Pancreas (tissue), 10 donors: Measurements from ENCODE around the gene COLQ. TPM values are rescaled to one million over a fixed set of nuclear protein-coding genes. Genes with fewer than 3 reads are reported as not detected.
A peak's percentile ranks its signal among the peaks of the same experiment; 100 is the strongest.

Experiments used
- ATAC-seq, 4 donors: fragments of 200-7000 bp; cut with Tn5 transposase; one replicate each; pipeline versions ENCODE4 v1.8.0 to v1.9.1; 2020; ENCODE audit warnings: mild to moderate bottlenecking in 4 of 4, moderate library complexity in 4 of 4
- DNase-seq, 6 donors: peaks; one replicate each; pipeline ENCODE4 v3.0.0-alpha.2; 2020
- FAIRE-seq: peaks from 2 replicates; lab custom pipeline; 2012; peaks lifted over from hg19 to GRCh38; lab: Jason Lieb, UNC
- H3K27ac ChIP-seq, 4 donors: fragments of 200-600 bp; sonication (generic); 1 replicate in 3 of 4; 2 replicates in 1 of 4; pipeline versions ENCODE4 v1.5.0 to v1.8.0; 2020
- H3K27me3 ChIP-seq, 4 donors: fragments of 200-600 bp; one replicate each; pipeline ENCODE4 v1.8.0; 2021
- H3K36me3 ChIP-seq, 3 donors: fragments of 200-600 bp; sonication (generic) in 1 of 3; one replicate each; pipeline versions ENCODE4 v1.5.0 to v1.8.0; 2020 to 2021
- H3K4me1 ChIP-seq, 3 donors: fragments of 200-600 bp; one replicate each; pipeline ENCODE4 v1.8.0; 2021
- H3K4me3 ChIP-seq, 4 donors: fragments of 200-600 bp; sonication (generic) in 2 of 4; one replicate each; pipeline versions ENCODE4 v1.5.0 to v1.8.0; 2020 to 2021
- H3K9me3 ChIP-seq, 4 donors: fragments of 200-600 bp; one replicate each; pipeline ENCODE4 v1.8.0; 2021
- CTCF ChIP-seq, 4 donors: fragments of 200-600 bp; sonication (generic) in 3 of 4; IDR thresholded peaks; one replicate each; pipeline versions ENCODE4 v1.5.0 to v1.8.0; 2021; ENCODE audit warnings: antibody characterized with exemption in 4 of 4
- WGBS, 2 donors: extraction: QIAGEN DNeasy Blood & Tissue Kit; methylation state at CpG; one replicate each; pipeline ENCODE4 v1.1.7; 2013; 5-methylcytosine and 5-hydroxymethylcytosine counted together
- intact Hi-C, 3 donors: fragments of 100-400 bp; cut with DNase I; formaldehyde crosslinking; loops; one replicate each; pipeline versions ENCODE4 v1.11.1 to v1.14.2; 2022
- polyA plus RNA-seq, 2 donors: library from polyadenylated mRNA; stranded (reverse); fragments of 200-250 nt; gene quantifications; one replicate each; pipeline ENCODE4 v1.2.3, GENCODE V29; 2013
- total RNA-seq, 6 donors: library from RNA; stranded (reverse); fragmentation: NEBNext Ultra II Directional in 4 of 6; extraction: Animal tissue kit (Norgen Biotek cat#: 25700) in 4 of 6; gene quantifications; one replicate each; pipeline versions ENCODE4 v1.2.1 to v1.2.4, GENCODE V29; 2021 to 2023
- donor health status: healthy with polysubstance abuse.
- donor health status: DM: no; HTN: no; CAD: no; lungs with moderate emphysema.
- donor health status: DM: no; HTN: no; CAD: no.
- donor health status: control.
- donor health status: control.
- donor health status: Bipolar disorder and iron deficiency.
- donor health status: DM: yes; HTN: yes; CAD: no.
- donor health status: DM: no; HTN: no; CAD: no.
- donor health status: DM: no; HTN: no; CAD: no.
- donor health status: DM: yes; HTN: yes; CAD: no.

Gene COLQ
- total and polyA plus RNA-seq, 8 donors: 0.28 to 3.1 (median 0.83) TPM

- H3K27ac ChIP-seq: no peak overlapping the region
- no peak overlapping the region for H3K4me3 ChIP-seq
- H3K9me3 ChIP-seq: no peaks in the 10 kb centered on the region
- no peak for TF ChIP-seq CTCF (IDR thresholded peaks at IDR 0.05)
- intact Hi-C loops: loop anchor here in 2 of 3 donors (10.0 kb wide), 2 partner anchors 110 to 120 kb away; no protein-coding TSS in a partner anchor
- H3K27me3 ChIP-seq: no peaks in the 10 kb centered on the region
- ATAC-seq (no peak), FAIRE-seq (no peak), DNase-seq (no peak)
- WGBS, 2 donors: 95 to 96% methylated on average over 4 of the region's 4 CpGs
- H3K4me1 ChIP-seq: no peaks in the 10 kb centered on the region
- peaks cover 6 to 50% (median 35%) of the 10 kb centered on the region in 3 donors for H3K36me3 ChIP-seq
Measured at GRCh38 chr3:15434756-15435155, 86.8 kb downstream of the COLQ start.

DNA sequence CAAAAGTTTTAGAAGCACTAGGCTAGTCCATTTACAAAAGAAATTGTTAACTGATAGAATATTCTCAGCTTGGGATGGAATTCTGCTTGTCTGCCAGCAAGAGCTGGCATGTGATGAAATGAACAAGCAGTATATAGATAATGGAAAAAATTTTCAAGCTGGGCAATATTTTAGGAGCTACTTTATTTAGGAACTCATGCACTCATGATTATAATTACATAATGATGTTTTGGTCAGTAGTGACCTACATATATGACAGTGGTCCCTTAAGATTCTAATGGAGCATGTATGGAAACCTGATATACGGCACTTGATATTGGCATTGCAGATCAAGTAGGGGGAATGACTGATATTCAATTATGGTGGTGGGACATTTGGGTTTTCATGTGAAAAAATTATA is 88.0 kb downstream of the COLQ start:
- intact Hi-C loops: loop anchor here in 2 of 3 donors (10.0 kb wide), 2 partner anchors 111 to 121 kb away; no protein-coding TSS in a partner anchor
- DNase-seq (no peak), FAIRE-seq (no peak), ATAC-seq (no peak)
- H3K36me3 ChIP-seq: peaks cover 6 to 38% (median 30%) of the 10 kb centered on the region in 3 donors
- no peak for TF ChIP-seq CTCF (IDR thresholded peaks at IDR 0.05)
- no peak overlapping the region for H3K27ac ChIP-seq
- no peaks in the 10 kb centered on the region for H3K27me3 ChIP-seq
- peaks cover 0 to 10% (median 0%) of the 10 kb centered on the region in 3 donors for H3K4me1 ChIP-seq
- H3K9me3 ChIP-seq: no peaks in the 10 kb centered on the region
- no peak overlapping the region for H3K4me3 ChIP-seq
- WGBS, 2 donors: 89 to 95% methylated on average over 1 of the region's 1 CpG

DNA sequence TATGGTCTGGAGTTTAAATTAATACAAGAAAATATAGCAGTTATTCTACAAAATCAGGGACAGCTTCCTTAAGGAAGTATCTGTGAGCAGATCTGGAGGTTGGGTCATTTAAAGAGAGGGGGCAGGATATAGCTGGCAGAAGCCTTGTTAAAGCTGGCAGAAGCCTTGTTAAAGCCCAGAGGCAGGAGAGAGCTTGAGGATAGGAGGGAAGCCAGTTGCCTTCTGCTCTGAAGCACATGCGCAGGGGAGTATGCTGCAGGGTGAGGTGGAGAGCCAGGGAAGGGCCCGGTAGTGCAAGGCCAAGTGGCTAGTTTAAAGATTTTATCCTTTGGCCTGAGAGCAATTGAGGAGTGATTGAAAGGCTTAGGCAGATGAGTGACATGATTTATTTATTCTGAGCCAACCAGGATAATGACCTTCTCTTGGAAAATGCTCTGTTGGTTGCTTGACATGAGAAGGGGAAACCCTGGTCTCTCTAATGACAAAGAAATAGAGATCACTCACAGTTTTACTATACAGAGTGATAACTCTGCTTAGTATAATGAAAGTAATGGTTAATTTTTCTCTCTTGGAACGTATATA is 90.2 kb downstream of the COLQ start:
- intact Hi-C loops: loop anchor here in 2 of 3 donors (10.0 kb wide), 2 partner anchors 113 to 123 kb away; no protein-coding TSS in a partner anchor
- no peak for TF ChIP-seq CTCF (IDR thresholded peaks at IDR 0.05)
- H3K36me3 ChIP-seq: peaks cover 0 to 22% (median 14%) of the 10 kb centered on the region in 3 donors
- 69 to 77% methylated on average over 3 of the region's 3 CpGs for WGBS, 2 donors
- H3K4me3 ChIP-seq: no peak overlapping the region
- DNase-seq (no peak), ATAC-seq (no peak), FAIRE-seq (no peak)
- no peak overlapping the region for H3K27ac ChIP-seq
- peaks cover 0 to 13% (median 0%) of the 10 kb centered on the region in 3 donors for H3K4me1 ChIP-seq
- no peaks in the 10 kb centered on the region for H3K27me3 ChIP-seq
- no peaks in the 10 kb centered on the region for H3K9me3 ChIP-seq

- ATAC-seq (no peak), FAIRE-seq (no peak), DNase-seq (no peak)
- 85% methylated on average over 1 of the region's 1 CpG for WGBS, 2 donors
- intact Hi-C loops: loop anchor here in 2 of 3 donors (10.0 kb wide), 2 partner anchors 114 to 124 kb away; no protein-coding TSS in a partner anchor
- no peak overlapping the region for H3K27ac ChIP-seq
- peaks cover 0 to 16% (median 0%) of the 10 kb centered on the region in 3 donors for H3K4me1 ChIP-seq
- no peaks in the 10 kb centered on the region for H3K9me3 ChIP-seq
- no peak for TF ChIP-seq CTCF (IDR thresholded peaks at IDR 0.05)
- peaks cover 0 to 15% (median 8%) of the 10 kb centered on the region in 3 donors for H3K36me3 ChIP-seq
- no peaks in the 10 kb centered on the region for H3K27me3 ChIP-seq
- no peak overlapping the region for H3K4me3 ChIP-seq
Measured at GRCh38 chr3:15430624-15431023, 90.9 kb downstream of the COLQ start.

DNA sequence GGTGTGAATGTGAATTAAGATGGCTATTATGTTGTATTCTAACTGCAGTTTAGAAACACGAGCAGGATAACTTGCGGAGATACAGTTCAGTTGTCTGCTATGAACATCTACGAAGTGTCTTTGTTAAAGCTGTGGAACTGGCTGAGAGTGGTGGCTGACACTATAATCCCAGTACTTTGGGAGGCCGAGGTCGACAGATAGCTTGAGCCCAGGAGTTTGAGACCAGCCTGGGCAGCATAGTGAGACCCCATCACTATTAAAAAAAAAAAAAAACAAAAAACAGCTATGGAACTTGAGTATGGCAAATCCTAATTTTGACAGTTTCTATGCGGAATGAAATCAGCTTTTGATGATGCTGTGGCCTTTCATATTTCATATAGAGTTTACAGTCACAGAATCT is 92.4 kb downstream of the COLQ start:
- H3K4me1 ChIP-seq: peaks cover 0 to 16% (median 0%) of the 10 kb centered on the region in 3 donors
- H3K36me3 ChIP-seq: no peaks in the 10 kb centered on the region
- peak overlapping the region in 1 of 4 donors; percentile 81 for H3K4me3 ChIP-seq
- no peak for ATAC-seq
- no peaks in the 10 kb centered on the region for H3K27me3 ChIP-seq
- TF ChIP-seq CTCF (IDR thresholded peaks at IDR 0.05): no peak
- whole genome bisulfite sequencing, 2 donors: 85 to 89% methylated on average over 6 of the region's 6 CpGs
- DNase-seq: no peak
- intact Hi-C loops: no loop called here
- H3K27ac ChIP-seq: no peak overlapping the region
- H3K9me3 ChIP-seq: no peaks in the 10 kb centered on the region
- no peak for FAIRE-seq
